Activated CD8-positive, alpha-beta memory T cell treated with anti-CD3 and anti-CD28 coated beads for 24 hours (primary cell): ENCODE results near the gene NBEA.

Experiments used
- DNase-seq: peaks from one replicate; pipeline ENCODE4 v3.0.0-alpha.2; 2020

NBEA gene

GRCh38 chr13:35690581-35691207 is 748.6 kb downstream of the NBEA start:
- no peak for DNase-seq

GRCh38 chr13:35693134-35693784 is 751.2 kb downstream of the NBEA start:
- no peak for DNase-seq

GRCh38 chr13:35694031-35694430 is 752.0 kb downstream of the NBEA start:
- no peak for DNase-seq

- no peak for DNase-seq
These were observed 752.7 kb downstream of the NBEA start for GRCh38 chr13:35694549-35695447.

GRCh38 chr13:35695448-35695770 is 753.3 kb downstream of the NBEA start:
- no peak for DNase-seq

- DNase-seq: no peak
These were observed 755.2 kb downstream of the NBEA start for GRCh38 chr13:35697186-35697730.

- DNase-seq: no peak
These were observed 757.0 kb downstream of the NBEA start for GRCh38 chr13:35698911-35699576.

GRCh38 chr13:35699825-35700510 is 757.9 kb downstream of the NBEA start:
- no peak for DNase-seq

- no peak for DNase-seq
These were observed 758.6 kb downstream of the NBEA start for GRCh38 chr13:35700671-35701070.

- no peak for DNase-seq
These were observed 760.2 kb downstream of the NBEA start for GRCh38 chr13:35702316-35702715.

- DNase-seq: no peak
These were observed 761.0 kb downstream of the NBEA start for GRCh38 chr13:35703061-35703460.

- no peak for DNase-seq
These were observed 762.3 kb downstream of the NBEA start for GRCh38 chr13:35704331-35704730.

- DNase-seq: no peak
These were observed 764.2 kb downstream of the NBEA start for GRCh38 chr13:35706281-35706680.

GRCh38 chr13:35706721-35707120 is 764.7 kb downstream of the NBEA start:
- DNase-seq: no peak

GRCh38 chr13:35711909-35712308 is 769.8 kb downstream of the NBEA start:
- no peak for DNase-seq

GRCh38 chr13:35712907-35713761 is 771.1 kb downstream of the NBEA start:
- DNase-seq: no peak

- DNase-seq: no peak
These were observed 772.1 kb downstream of the NBEA start for GRCh38 chr13:35714121-35714520.

- DNase-seq: no peak
These were observed 772.7 kb downstream of the NBEA start for GRCh38 chr13:35714588-35715377.

- no peak for DNase-seq
These were observed 774.1 kb downstream of the NBEA start for GRCh38 chr13:35716186-35716585.

GRCh38 chr13:35716729-35717128 is 774.7 kb downstream of the NBEA start:
- DNase-seq: no peak

GRCh38 chr13:35718084-35718483 is 776.0 kb downstream of the NBEA start:
- no peak for DNase-seq
